Stimulated activated CD8-positive, alpha-beta memory T cell treated with anti-CD3 and anti-CD28 coated beads, Interleukin-7, amount 100 ng/mL, for 24 hours (primary cell): ENCODE data around the gene BLCAP.
A peak's percentile ranks its signal among the peaks of the same experiment; 100 is the strongest.
"Not testable (repeated sequence)": the region's sequence is repeated elsewhere in the genome, so short reads cannot be mapped to it uniquely, and the experiment has no call there.

Experiments used
- DNase-seq: peaks from one replicate; pipeline ENCODE4 v3.0.0-alpha.2; 2020; ENCODE audit warnings: low read depth

BLCAP gene

DNA sequence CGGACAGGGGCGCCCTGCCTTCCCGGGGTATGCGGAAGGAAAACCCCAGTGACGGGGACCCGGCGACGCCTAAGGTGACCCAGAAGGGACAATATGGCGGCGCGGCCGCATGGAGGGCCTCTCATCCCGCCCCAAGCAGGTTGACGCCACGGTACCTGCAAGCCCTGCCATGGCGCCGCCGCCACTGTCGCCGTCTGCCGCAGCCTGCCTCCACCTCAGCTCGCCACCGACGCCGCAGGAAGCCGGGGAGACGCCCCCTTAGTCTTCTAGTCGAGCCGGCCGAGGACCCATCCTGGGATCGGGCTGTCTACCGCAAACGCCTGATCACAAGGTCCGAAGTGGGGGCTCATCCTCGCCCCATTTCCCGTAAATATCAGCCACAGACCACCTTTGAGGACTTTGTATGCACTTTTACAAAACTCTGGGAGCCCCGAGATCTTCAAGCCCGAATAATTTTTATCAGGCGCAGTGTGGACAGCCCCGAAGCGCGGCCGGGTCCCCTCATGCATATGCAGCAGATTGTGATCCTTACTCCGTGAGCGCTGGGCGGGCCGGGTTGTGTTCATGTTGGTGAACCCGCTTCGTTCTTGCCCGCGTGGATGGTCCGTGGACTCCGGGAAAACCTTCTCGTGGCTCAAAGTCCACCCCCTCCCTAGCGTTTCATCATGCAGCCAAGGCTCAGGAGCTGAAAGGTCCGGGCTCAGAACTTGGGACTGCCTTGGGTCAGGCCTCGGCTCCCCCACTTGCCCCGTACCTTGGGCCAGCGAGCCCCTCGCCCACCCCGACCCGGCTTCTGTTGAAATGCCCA is at the start of gene BLCAP:
BLCAP (minus strand) TSS at position 239 of the 808 bp plus-strand sequence. CDS start 8,702 bp downstream, outside the sequence.
- DNase-seq = peak; percentile 83

DNA sequence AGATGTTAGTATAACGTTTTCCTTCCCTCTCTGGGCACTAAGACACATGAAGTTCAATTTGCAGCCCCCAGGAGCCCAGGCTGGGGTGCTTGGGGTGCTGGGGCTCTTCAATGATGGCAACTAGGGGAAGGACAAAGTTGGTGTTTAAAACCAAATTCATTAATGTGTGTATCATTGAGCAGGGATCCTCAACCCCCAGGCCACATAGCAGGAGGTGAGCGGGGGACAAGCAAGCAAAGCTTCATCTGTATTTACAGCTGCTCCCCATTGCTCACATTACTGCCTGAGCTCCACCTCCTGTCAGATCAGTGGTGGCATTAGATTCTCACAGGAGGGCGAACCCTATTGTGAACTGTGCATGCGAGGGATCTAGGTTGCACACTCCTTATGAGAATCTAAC is 49.8 kb upstream of the BLCAP start:
- DNase-seq = not testable (repeated sequence)

GRCh38 chr20:37576911-37577310 is 49.2 kb upstream of the BLCAP start:
- no peak for DNase-seq

GRCh38 chr20:37575884-37576283 is 48.2 kb upstream of the BLCAP start:
- no peak for DNase-seq

DNA sequence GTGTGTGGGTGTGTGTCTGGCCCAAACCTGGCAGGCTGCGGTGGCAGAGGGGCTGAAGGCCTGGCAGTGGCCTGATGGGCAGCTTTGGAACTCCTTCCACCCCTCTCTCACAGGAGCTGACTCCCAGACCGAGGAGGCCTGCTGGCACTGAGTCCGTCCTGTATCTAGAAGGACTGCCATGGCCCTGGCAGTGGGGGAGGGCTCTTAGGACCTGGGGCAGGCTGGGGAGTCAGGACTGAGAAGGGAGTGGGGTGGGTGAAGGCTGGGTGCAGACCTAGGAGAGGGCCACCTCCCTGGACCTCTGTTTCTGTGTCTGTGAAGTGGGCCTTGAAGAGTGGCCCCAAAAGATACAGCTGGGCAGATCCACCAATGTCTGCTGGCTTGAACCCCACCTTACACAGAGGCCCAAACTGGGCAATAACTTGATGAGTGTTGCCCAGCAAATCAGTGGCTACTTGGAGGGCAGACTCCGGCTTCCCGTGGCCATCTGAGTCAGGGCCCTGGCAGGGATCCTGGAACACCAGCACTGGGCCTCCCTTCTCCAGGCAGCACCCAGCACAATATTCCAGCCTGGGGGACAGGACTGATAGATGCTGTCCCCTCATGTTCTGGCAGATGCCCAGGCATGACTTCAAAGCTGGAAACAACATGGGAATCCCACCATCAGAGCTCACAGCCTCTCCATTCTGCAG is 46.7 kb upstream of the BLCAP start:
- no peak for DNase-seq

GRCh38 chr20:37573626-37574198 is 46.0 kb upstream of the BLCAP start:
- DNase-seq = no peak

DNA sequence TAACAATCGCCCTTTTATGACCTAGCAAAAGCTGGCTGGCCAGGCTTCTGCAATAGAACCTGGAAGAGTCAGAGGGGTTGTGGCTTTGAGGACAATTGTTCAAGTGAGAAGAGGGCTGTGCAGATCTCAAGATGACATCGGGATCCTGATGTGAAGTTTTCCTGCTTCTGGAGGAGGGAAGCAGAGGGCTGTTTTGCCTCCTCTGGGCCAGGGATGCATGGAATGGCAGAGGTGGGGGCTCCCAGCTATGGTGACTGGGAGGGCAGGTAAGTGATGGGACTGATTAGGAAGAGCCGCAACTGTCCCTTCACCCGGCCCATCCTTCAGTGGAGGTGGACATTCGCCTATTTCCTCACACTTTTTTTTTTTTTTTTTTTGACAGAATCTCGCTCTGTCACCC is 43.4 kb upstream of the BLCAP start:
- no peak for DNase-seq

- DNase-seq = no peak
Observed at GRCh38 chr20:37570419-37570818, 42.7 kb upstream of the BLCAP start.

DNA sequence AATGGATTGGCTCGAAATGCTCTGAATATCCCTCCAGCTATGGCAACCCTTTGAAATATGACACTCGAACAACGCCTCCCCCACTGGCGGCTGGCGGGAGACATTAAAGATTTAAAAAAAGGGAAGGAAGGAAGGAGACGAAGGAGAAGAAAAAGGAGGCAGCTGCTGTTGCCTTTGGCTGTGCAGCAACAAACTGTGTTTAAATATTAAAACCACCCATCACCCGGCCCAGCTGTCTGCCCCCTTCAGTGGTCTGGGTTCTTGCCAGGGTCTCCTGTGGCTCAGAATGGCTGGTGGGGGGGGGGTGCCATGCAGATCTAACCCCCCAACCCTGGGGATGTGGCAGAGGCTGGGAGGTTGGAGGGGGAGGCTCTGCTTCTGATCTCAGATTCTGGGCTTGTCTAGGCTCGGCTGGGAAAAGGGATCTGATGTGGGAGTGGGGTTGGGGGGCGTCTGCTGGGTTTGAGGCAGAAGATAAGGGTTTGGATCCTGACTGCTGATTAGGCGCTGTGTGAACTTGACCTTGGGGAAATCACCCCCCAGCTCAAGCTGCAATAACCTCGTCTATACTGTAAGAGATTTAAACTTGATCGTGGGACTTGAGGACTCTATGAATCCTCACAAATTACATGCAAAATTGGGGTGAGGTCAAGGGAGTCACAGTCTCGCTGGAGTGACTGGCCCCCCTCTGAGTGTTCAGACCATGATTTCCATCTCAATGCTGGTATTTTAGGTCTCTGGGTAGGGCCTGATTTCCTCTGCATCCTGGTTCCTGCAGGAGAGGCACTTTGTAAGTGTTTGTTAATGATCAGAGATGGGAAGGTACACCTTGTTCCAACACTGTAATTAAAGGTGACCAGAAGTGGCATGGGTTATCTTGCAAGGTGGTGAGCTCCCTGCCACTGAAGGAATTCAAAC is 40.3 kb upstream of the BLCAP start:
- no peak for DNase-seq

- no peak for DNase-seq
Observed at GRCh38 chr20:37567331-37567665, 39.6 kb upstream of the BLCAP start.

- no peak for DNase-seq
Observed at GRCh38 chr20:37566590-37567330, 39.1 kb upstream of the BLCAP start.

GRCh38 chr20:37565134-37565811 is 37.6 kb upstream of the BLCAP start:
- no peak for DNase-seq

GRCh38 chr20:37564388-37565133 is 36.9 kb upstream of the BLCAP start:
- peak; percentile 6 for DNase-seq

DNA sequence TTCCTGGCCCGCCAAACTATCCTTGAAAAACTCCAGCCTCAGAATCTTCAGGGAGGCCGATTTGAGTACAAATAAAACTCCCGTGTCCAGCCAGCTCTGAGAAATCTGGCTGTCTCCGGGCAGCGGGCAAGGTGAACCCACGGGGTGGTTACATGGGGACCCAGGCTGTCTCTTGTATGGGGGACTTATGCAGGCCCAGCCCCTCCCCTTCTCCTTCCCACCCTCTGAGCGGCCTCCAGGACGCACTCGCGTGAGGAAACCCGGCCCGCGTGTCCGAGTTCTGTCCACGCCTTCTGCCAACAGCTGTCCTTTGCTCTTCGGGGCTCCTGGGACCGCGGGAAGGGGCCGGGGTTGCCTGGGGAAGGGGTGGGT is 36.3 kb upstream of the BLCAP start:
- no peak for DNase-seq

DNA sequence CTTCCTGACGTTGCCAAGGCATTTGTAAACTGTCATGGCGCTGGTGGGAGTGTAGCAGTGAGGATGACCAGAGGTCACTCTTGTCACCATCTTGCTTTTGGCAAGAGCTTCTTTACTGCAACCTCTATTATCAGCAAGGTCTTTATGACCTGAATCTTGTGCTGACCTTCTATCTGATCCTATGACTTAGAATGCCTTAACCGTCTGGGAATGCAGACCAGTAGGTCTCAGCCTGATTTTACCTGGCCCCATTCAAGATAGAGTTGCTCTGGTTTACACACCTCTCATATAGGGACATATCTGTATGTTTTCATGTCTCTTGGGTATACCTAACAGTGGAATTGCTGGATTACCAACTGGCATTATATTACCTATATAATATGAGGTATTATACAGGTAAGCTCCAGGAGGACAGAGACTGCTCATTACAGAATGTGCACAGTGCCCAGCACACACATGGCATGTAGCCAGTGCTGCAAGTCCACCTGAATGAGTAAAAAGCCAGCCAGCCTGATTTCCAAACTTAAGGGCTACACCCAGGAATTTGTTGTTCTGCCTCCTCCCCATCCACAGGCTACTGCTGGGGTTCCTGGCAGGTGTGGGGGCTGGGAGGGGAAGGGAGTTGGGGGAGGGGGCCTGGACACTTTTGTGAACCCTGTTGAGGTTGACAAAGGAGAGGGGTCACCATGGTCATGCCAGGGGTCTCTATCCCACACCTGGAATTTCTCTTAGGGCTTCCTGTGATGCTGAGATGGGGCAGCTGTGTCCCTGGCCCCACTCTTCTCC is 35.2 kb upstream of the BLCAP start:
- no peak for DNase-seq

DNA sequence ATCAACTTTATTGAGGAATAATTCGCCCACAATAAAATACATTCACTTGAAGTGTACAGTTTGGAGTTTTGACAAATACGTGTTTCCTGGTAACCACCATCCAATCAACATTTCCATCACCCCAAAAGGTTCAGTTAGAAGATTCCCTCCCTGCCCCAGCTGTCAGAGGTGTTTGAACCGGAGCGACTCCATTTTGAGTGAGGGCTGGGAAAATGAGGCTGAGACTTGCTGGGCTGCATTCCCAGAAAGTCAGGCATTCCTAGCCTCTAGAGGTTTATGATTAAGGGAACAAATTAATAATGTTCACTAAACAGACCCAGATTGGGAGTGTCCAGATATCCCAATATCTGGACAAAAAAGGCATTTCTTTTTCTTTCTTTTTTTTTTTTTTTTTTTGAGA is 33.0 kb upstream of the BLCAP start:
- DNase-seq = no peak

- no peak for DNase-seq
Observed at GRCh38 chr20:37559312-37560027, 31.8 kb upstream of the BLCAP start.

DNA sequence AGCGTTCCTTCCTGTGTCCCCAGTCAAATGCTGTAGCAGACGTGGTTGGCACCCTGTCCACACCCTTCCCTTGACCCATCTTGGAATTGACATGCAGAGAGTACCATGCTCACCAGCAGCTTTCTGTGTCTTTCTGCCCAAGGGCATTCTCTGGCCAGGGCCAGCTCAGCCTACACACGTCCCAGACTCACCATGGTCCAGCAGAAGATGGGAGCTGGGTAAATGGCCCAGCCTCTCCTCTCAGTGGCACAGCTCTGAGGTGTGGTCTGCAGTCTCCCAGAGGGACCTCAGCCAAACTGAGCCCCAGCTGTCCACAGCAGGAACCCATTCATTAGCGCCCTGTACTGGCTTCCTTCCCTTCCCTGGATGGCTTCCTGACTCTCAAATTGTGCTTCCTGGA is 31.1 kb upstream of the BLCAP start:
- no peak for DNase-seq

DNA sequence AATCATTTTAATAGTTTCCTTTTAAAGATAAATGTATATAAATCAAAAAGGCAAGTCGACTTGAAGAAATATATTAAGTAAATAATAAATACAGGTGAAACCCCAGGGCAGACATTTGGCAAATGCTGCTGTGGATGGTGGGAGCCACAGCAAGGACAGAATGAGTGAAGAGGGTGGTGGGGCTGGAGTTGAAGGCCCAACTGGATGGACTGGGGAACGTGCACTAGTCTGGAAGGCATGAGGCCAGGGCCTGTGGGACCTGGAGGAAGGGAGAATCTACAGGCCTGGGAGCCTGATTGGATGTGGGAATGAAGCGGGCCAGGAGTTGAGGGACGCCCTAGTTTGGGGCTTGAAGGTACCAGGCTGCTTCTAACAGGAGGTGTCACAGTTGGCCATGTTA is 30.6 kb upstream of the BLCAP start:
- no peak for DNase-seq
